ENCODE results near the gene SNX6. TPM values are rescaled to one million over a fixed set of nuclear protein-coding genes. Genes with fewer than 3 reads are reported as not detected.

Gene SNX6
- total RNA-seq, 1 donor from 2014 or later, result 365 TPM

DNA sequence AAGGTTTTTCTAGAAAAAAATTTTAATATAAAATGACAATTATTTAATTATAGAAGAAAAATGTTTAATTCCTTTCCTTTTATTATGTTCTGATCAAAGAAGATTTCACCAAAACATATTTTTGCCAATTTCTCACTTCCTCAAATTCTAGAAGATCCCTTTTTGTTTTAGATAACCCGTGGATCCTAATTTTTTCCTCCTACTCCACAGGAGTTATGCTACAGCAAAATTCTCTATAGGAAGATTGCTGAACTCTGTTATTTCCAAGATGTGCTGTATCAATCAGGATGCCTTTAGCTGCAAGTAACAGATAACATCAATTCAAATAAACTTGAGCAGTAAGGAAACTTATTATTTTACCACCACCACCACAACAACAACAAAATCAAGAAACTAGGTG is 3.8 kb upstream of the SNX6 start:
- Histone ChIP-seq H3K4me3 (no peak overlapping the region), H3K9me3 (ENCODE audit: low read depth) (no peaks in the 10 kb centered on the region), H3K36me3 (no peaks in the 10 kb centered on the region), H3K4me2 (no peak overlapping the region), H3K79me2 (ENCODE audit: low read depth) (peaks cover 10% of the 10 kb centered on the region), H3F3A (ENCODE audit: low read depth) (peaks cover 5% of the 10 kb centered on the region), H4K20me1 (ENCODE audit: low read depth) (no peaks in the 10 kb centered on the region), H2AFZ (replicated peaks) (no peak overlapping the region), H3K4me1 (no peaks in the 10 kb centered on the region), H3K27me3 (peaks cover 8% of the 10 kb centered on the region), H3K9ac (no peak overlapping the region), H3K27ac (no peak overlapping the region)
- Mint-ChIP-seq H3K9me3 (peaks cover 4% of the 10 kb centered on the region), H3K27me3 (ENCODE audit: insufficient read depth, low read depth) (peaks cover 7% of the 10 kb centered on the region), H3K4me1 (peaks cover 3% of the 10 kb centered on the region), H3K36me3 (peaks cover 2% of the 10 kb centered on the region), H3K4me3 (no peak overlapping the region), H3K27ac (no peak overlapping the region)
- no peak for DNase-seq (ENCODE audit: low spot score)
- TF ChIP-seq EZH2phosphoT487 (IDR thresholded peaks at IDR 0.05) (no peak), EZH2 (IDR thresholded peaks at IDR 0.05) (no peak)
- TF ChIP-seq, protein P1, sequence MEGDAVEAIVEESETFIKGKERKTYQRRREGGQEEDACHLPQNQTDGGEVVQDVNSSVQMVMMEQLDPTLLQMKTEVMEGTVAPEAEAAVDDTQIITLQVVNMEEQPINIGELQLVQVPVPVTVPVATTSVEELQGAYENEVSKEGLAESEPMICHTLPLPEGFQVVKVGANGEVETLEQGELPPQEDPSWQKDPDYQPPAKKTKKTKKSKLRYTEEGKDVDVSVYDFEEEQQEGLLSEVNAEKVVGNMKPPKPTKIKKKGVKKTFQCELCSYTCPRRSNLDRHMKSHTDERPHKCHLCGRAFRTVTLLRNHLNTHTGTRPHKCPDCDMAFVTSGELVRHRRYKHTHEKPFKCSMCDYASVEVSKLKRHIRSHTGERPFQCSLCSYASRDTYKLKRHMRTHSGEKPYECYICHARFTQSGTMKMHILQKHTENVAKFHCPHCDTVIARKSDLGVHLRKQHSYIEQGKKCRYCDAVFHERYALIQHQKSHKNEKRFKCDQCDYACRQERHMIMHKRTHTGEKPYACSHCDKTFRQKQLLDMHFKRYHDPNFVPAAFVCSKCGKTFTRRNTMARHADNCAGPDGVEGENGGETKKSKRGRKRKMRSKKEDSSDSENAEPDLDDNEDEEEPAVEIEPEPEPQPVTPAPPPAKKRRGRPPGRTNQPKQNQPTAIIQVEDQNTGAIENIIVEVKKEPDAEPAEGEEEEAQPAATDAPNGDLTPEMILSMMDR (IDR thresholded peaks at IDR 0.05), result no peak

DNA sequence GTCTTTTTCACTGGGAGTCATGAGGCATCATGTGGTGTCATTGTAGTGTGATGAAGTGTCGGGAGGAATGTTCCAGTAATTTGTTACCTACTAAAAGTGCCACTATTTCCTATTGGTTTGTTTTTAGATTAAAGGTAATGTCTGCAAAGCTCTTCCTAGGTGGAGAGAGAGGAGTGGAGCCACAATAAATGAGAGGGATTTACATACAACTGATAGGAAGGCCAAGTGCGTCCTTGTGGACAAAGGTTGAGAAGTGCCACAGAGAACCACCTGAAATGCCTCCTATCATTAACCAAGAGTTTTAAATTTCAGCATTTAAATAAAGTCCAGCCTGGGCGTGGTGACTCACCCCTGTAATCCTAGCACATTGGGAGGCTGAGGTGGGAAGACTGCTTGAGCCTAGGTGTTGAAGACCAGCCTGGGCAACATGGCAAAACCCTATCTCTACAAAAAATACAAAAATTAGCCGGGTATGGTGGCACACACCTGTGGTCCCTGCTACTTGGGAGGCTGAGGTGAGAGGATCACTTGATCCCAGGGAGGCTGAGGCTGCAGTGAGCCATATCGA is 2.5 kb upstream of the SNX6 start:
- Histone ChIP-seq H3K27me3 (peaks cover 8% of the 10 kb centered on the region), H3K79me2 (ENCODE audit: low read depth) (peaks cover 23% of the 10 kb centered on the region), H3K4me3 (no peak overlapping the region), H3K9ac (no peak overlapping the region), H4K20me1 (ENCODE audit: low read depth) (no peaks in the 10 kb centered on the region), H3K36me3 (no peaks in the 10 kb centered on the region), H3K27ac (no peak overlapping the region), H3F3A (ENCODE audit: low read depth) (peaks cover 5% of the 10 kb centered on the region), H3K4me2 (no peak overlapping the region), H3K4me1 (no peaks in the 10 kb centered on the region), H3K9me3 (ENCODE audit: low read depth) (no peaks in the 10 kb centered on the region), H2AFZ (replicated peaks) (no peak overlapping the region)
- TF ChIP-seq, protein P1 (IDR thresholded peaks at IDR 0.05), result no peak
- TF ChIP-seq EZH2 (IDR thresholded peaks at IDR 0.05), result no peak
- TF ChIP-seq EZH2phosphoT487 (IDR thresholded peaks at IDR 0.05), result no peak
- H3K36me3 Mint-ChIP-seq, result peaks cover 7% of the 10 kb centered on the region
- DNase-seq (ENCODE audit: low spot score), result no peak
- peaks cover 7% of the 10 kb centered on the region for H3K27me3 Mint-ChIP-seq (ENCODE audit: insufficient read depth, low read depth)
- H3K27ac Mint-ChIP-seq, result no peak overlapping the region
- no peak overlapping the region for H3K4me3 Mint-ChIP-seq
- H3K9me3 Mint-ChIP-seq, result peaks cover 4% of the 10 kb centered on the region
- H3K4me1 Mint-ChIP-seq, result peaks cover 6% of the 10 kb centered on the region

DNA sequence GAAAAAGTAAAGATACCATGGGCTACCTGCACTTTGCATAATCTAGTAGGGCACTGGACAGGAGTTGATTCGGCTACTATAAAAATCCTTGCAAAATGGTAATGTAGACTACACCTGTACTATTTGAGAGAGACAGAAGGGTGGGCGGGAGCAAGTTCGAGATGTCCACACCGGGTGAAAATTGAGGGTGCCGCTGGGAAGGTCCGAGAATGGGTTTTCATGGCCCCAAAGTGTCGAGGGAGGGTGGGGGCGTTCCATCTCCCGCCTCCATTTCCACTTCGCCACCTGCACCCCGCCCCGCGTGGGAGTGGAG is 648 bp downstream of the SNX6 start:
- Mint-ChIP-seq H3K4me1 (peaks cover 6% of the 10 kb centered on the region), H3K27ac (peak overlapping the region; percentile 85), H3K27me3 (ENCODE audit: insufficient read depth, low read depth) (peaks cover 7% of the 10 kb centered on the region), H3K4me3 (peak overlapping the region; percentile 97), H3K9me3 (peaks cover 4% of the 10 kb centered on the region), H3K36me3 (peaks cover 9% of the 10 kb centered on the region)
- peaks cover 8% of the 10 kb centered on the region for H3K27me3 ChIP-seq
- no peaks in the 10 kb centered on the region for H3K4me1 ChIP-seq
- peak overlapping the region; percentile 68 for H3K9ac ChIP-seq
- peak overlapping the region; percentile 78 for H3K4me3 ChIP-seq
- peaks cover 5% of the 10 kb centered on the region for H3F3A ChIP-seq (ENCODE audit: low read depth)
- no peak for DNase-seq (ENCODE audit: low spot score)
- peak overlapping the region; percentile 92 for H2AFZ ChIP-seq (replicated peaks)
- no peaks in the 10 kb centered on the region for H3K9me3 ChIP-seq (ENCODE audit: low read depth)
- H3K27ac ChIP-seq, result no peak overlapping the region
- no peaks in the 10 kb centered on the region for H3K36me3 ChIP-seq
- peaks cover 43% of the 10 kb centered on the region for H3K79me2 ChIP-seq (ENCODE audit: low read depth)
- TF ChIP-seq EZH2phosphoT487 (IDR thresholded peaks at IDR 0.05) (no peak), EZH2 (IDR thresholded peaks at IDR 0.05) (no peak)
- TF ChIP-seq, protein P1 (IDR thresholded peaks at IDR 0.05), result no peak
- H4K20me1 ChIP-seq (ENCODE audit: low read depth), result peaks cover 3% of the 10 kb centered on the region
- H3K4me2 ChIP-seq, result peak overlapping the region; percentile 91

Measured in neural progenitor cell (in vitro differentiated cells).